GM18519 (cell line): ENCODE measurements around the gene C10orf143.

Experiments used
- ATAC-seq: cut with Tn5 transposase; IDR thresholded peaks from one replicate; pipeline ENCODE4 v1.9.1; 2021; ENCODE audit warnings: mild to moderate bottlenecking, moderate library complexity; ENCODE audit not compliant: unreplicated experiment, low FRiP score

The C10orf143 gene

DNA sequence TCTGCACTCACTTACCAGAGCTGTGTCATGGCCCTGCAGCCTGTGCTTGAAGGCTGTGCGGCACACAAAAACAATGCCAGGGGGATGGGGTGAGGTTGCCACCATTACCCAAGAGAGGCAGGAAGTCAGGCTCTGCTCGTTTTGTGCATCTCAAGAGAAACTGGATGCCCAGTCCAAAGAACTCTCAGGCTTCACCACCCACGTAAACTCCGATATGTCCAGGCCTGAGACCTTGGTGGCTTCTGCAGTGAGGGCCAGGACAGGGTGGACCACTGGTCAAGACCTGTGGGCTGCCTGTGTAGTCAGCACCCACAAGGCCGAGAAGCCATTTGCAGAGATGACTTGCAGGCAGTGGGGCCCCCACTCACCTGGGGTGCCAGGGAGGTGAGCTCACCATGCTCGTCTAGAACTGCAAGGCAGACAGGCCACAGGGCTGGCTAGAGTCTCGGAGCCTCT is 91.9 kb downstream of the C10orf143 start:
- ATAC-seq: no peak

DNA sequence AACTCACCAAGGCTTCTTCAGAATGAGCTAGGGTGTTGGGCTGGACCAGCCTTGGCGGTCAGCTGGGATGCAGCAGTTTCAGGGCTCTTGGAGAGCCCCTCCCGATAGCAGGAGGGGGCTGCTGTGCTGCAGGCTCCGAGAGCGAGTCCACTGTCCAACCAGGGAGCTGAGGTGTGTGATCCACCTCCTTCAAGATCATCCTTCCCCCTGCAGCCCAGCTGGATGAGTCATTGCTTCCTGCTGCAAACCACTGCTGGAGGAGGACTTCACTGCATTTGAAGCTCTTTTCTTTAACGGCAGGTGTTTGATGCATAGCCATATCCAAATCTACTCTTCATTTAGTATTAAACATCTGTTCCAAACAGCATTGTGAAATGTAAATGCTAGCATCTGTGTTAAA is 92.4 kb downstream of the C10orf143 start:
- ATAC-seq: no peak

DNA sequence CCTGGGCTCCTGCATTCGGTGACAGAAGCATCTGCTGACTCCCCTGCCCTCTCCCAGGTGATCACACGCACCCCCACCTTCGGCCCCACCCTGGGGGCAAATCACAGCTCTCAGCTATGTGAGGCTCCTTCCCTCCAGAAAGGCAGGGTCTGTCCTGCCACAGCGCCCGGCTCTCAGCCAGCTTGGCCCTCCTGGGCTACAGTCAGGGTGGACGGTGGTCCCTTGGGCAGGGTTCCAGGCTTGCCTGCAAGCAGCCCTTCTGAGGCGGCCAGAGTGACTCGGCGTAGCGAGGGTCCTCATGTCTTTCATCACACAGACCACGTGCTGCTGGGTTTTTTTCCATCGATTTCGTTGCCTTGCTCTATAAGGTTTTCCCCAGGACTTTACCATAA is 93.0 kb downstream of the C10orf143 start:
- ATAC-seq: no peak

- no peak for ATAC-seq
Measured at GRCh38 chr10:130016993-130017630, 93.5 kb downstream of the C10orf143 start.

GRCh38 chr10:130016095-130016494 is 94.5 kb downstream of the C10orf143 start:
- ATAC-seq: no peak

DNA sequence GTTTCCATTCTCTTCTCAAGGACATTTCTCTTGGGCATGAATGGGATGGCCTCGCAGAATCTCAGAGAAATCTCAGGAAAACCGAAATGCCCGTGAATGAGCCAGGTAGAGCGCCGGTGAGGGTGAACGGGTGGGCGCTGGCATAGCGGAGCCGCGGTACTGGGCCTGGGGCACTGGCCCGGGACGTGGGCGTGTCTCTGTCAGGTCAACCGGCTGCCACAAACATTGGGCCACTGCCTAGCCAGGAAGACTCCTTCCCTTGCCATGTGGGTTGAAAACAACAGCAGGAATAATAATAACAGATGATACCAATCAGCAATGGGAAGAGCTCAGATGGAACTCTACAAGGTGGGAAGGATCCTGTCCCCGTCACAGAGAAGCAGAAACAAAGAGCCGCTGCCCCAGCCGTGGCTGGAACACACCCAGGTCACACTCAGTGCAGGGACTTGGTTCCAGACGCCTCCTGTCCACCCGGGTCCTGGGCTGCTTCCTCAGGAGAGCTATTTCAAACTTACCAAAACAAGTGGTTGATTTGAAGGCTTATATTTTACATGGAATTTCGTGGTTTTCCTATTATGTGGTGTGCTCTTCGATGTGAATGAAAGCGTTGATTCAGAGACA is 95.4 kb downstream of the C10orf143 start:
- no peak for ATAC-seq

DNA sequence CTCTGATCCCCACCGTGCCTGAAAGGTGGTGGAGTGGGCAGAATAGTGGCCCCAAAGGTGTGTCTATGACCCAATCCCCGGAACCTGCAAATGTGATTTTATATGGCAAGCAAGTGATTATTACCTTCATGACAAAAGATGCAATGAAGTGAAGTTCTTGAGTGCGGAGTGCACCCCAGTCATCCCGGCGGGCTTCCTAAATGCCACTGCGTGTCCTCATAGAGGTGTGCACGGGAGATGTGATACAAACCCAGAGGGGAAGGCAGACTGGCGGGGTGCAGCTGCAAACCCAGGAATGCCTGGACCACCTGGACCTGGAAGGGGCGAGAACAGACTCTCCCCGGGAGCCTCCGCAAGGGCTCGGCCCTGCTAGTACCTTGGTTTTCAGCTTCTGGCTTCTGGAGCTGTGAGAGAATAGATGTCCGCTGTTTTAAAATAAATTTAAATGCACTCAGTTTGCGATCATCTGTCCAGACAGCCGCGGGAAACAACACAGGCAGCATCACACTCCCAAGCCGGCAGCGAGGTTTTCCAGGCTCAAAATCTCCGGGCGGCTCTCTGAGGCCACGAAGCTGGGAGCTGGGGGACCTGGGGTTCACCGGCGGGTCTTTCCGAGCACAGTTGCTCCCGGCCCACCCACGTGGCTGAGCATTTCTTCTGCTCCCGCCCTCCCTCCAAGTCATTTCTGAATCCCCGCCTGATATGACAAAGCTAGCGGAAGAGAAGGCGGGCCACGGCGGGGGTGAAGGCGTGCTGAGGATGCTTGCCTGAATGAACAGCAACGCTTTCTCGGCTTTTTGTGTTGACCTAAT is 96.2 kb downstream of the C10orf143 start:
- no peak for ATAC-seq
